Mesothelial cell of epicardium (in vitro differentiated cells): ENCODE measurements around the gene NEIL1. TPM values are rescaled to one million over a fixed set of nuclear protein-coding genes. Genes with fewer than 3 reads are reported as not detected.
"Not testable (repeated sequence)": the region's sequence is repeated elsewhere in the genome, so short reads cannot be mapped to it uniquely, and the experiment has no call there.

ENCODE experiments used
- DNase-seq, 2 experiments: peaks; one replicate each; pipeline ENCODE4 v3.0.0; 2021; ENCODE audit warnings: low spot score in 2 of 2; ENCODE audit not compliant: unreplicated experiment in 2 of 2
- H3K27ac Mint-ChIP-seq: 2 replicates; pipeline ENCODE4 v1.8.0; 2021; ENCODE audit warnings: mixed read lengths
- H3K27me3 Mint-ChIP-seq: 2 replicates; pipeline ENCODE4 v1.8.0; 2021; ENCODE audit warnings: low read depth, mixed read lengths
- H3K36me3 Mint-ChIP-seq: 2 replicates; pipeline ENCODE4 v1.8.0; 2021; ENCODE audit warnings: mixed read lengths
- H3K4me1 Mint-ChIP-seq: 2 replicates; pipeline ENCODE4 v1.8.0; 2021; ENCODE audit warnings: mixed read lengths
- H3K4me3 Mint-ChIP-seq: 2 replicates; pipeline ENCODE4 v1.8.0; 2021; ENCODE audit warnings: mild to moderate bottlenecking, moderate library complexity, mixed read lengths
- H3K9me3 Mint-ChIP-seq: 2 replicates; pipeline ENCODE4 v1.8.0; 2021; ENCODE audit warnings: mixed read lengths
- total RNA-seq: library from RNA; stranded (reverse); gene quantifications from 3 replicates; pipeline ENCODE4 v1.2.1, GENCODE V29; 2021
- TF ChIP-seq, protein P1 (sequence below): fragments of 200-600 bp; sonication (generic); IDR thresholded peaks from one replicate; pipeline ENCODE4 v1.5.0; 2021; ENCODE audit warnings: antibody characterized with exemption; ENCODE audit not compliant: unreplicated experiment

Gene NEIL1
- total RNA-seq, 1 donor from 2014 or later, result 67.9 TPM

DNA sequence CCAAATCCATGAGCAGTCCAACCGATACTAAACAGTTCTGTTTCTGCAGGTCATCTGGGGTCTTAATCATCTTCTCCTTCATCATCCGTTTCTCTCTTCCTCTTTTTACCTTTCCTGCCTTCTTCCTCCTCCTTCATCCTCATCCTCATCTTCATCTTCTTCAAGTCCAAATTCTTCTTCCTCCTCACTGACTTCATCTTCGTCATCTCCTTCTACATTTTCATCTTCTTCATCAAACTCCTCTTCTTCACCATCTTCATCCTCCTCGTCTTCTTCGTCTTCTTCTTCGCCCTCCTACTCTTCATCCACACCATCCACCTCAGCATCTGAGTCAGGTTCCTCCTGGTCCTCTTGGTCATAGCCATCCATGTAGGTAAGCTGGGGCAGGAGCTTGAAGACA, 25.1 kb upstream of the NEIL1 start:
- DNase-seq, result no peak
- H3K27ac Mint-ChIP-seq, result no peak overlapping the region
- no peaks in the 10 kb centered on the region for H3K36me3 Mint-ChIP-seq
- H3K4me1 Mint-ChIP-seq, result no peaks in the 10 kb centered on the region
- no peaks in the 10 kb centered on the region for H3K9me3 Mint-ChIP-seq
- peaks cover 38% of the 10 kb centered on the region for H3K27me3 Mint-ChIP-seq
- TF ChIP-seq, protein P1, sequence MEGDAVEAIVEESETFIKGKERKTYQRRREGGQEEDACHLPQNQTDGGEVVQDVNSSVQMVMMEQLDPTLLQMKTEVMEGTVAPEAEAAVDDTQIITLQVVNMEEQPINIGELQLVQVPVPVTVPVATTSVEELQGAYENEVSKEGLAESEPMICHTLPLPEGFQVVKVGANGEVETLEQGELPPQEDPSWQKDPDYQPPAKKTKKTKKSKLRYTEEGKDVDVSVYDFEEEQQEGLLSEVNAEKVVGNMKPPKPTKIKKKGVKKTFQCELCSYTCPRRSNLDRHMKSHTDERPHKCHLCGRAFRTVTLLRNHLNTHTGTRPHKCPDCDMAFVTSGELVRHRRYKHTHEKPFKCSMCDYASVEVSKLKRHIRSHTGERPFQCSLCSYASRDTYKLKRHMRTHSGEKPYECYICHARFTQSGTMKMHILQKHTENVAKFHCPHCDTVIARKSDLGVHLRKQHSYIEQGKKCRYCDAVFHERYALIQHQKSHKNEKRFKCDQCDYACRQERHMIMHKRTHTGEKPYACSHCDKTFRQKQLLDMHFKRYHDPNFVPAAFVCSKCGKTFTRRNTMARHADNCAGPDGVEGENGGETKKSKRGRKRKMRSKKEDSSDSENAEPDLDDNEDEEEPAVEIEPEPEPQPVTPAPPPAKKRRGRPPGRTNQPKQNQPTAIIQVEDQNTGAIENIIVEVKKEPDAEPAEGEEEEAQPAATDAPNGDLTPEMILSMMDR, result no peak
- no peak overlapping the region for H3K4me3 Mint-ChIP-seq

DNA sequence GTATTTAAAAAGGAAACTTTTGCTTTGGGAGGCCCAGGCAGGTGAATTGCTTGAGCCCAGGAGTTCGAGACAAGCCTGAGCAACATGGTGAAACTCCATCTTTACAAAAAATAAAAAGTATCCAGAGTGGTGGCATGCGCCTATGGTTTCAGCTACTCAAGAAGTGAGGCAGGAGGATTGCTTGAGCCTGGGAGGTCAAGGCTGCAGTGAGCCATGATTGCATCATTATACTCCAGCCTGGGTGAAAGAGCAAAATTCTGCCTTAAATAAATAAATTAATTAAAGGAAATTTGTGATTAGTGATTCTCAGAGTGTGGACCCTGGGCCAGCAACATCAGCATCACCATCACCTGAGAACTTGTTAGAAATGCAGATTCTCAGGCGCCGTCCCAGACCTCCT, 20.9 kb upstream of the NEIL1 start:
- Mint-ChIP-seq H3K4me1 (no peaks in the 10 kb centered on the region), H3K27me3 (peaks cover 18% of the 10 kb centered on the region), H3K36me3 (no peaks in the 10 kb centered on the region), H3K9me3 (no peaks in the 10 kb centered on the region), H3K27ac (no peak overlapping the region), H3K4me3 (no peak overlapping the region)
- DNase-seq, result no peak
- TF ChIP-seq, protein P1, result no peak

DNA sequence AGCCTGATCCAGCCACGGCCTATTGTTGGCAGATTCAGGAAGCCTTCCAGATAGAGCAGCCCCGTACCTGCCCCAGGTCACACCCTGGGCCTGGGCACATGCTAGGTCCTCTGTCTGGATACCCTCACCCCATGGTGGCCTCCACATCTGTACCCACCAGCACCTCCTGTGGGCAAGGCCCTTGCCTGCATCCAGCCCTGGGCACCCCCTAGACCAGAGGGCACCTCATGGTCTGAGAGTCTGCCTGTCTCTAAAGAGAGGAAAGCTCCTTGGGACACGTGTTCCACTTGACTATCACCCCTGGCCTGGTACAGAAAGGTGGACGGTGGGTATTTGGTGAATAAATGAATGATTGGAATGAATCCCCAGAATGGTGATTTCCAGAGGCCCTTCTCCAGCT, 19.8 kb upstream of the NEIL1 start:
- H3K27ac Mint-ChIP-seq, result no peak overlapping the region
- H3K4me3 Mint-ChIP-seq, result no peak overlapping the region
- H3K4me1 Mint-ChIP-seq, result no peaks in the 10 kb centered on the region
- no peaks in the 10 kb centered on the region for H3K36me3 Mint-ChIP-seq
- no peak for DNase-seq
- no peaks in the 10 kb centered on the region for H3K9me3 Mint-ChIP-seq
- TF ChIP-seq, protein P1, result no peak
- peaks cover 15% of the 10 kb centered on the region for H3K27me3 Mint-ChIP-seq

DNA sequence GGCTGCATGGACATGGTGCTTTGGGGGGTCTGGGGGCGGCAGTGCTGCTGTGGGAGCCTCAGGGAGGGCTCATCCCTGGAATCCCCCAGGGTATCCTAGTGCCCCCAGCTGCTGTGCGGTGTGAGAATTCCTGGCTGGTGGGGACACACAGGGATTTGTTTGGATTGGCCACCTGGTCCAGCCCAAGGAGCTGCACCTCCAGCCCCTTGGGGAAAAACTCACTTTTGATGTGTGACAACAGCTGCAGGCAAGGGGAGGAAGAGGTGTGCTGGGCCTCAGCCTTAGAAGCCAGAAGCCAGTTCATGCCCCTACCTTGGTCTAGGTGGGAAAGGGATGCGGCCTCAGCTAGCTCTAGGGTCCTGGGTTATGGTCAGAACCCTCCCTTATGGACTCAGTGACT, 19.3 kb upstream of the NEIL1 start:
- H3K4me3 Mint-ChIP-seq, result no peak overlapping the region
- TF ChIP-seq, protein P1, result no peak
- peaks cover 15% of the 10 kb centered on the region for H3K27me3 Mint-ChIP-seq
- no peaks in the 10 kb centered on the region for H3K36me3 Mint-ChIP-seq
- no peaks in the 10 kb centered on the region for H3K9me3 Mint-ChIP-seq
- no peak for DNase-seq
- no peak overlapping the region for H3K27ac Mint-ChIP-seq
- no peaks in the 10 kb centered on the region for H3K4me1 Mint-ChIP-seq

DNA sequence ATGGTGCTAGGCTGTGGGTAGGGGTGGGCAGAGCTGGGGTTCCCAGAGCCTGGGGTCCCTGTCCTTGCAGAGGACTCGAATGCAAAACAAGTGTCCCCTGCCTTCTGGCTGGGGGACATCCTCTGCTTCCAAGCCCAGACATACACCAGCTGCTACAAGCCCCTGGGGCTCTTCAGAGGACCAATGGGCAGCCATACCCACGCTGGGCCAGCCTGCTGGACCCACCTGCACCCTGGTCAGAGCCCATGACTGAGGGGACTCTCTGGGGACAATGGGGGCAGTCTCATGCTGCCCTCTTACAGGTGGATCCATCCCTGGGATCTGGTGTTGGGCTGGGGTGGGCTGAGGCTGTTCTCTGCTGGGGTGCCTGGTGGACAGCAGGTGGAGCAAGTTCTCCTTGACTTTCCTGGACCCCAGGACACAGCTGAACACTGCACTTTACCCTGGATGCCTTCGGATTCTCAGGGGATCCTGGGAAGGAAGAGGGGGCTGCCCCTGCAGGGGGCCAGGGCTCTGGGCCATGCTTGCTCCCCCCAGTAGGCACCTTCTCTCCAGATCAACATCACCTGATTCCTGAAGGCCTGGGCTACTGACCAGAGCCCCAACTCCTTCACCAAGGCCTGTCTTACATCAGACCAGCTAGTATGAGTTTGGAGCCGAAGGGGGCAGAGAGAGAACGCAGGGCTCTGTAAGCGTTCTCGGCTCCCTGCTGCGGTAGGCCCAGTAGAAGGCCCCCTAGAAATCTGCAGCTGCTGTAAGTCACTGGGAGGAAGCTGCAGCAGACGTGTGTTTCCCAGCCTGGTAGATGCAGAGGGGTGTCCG, 18.1 kb upstream of the NEIL1 start:
- Mint-ChIP-seq H3K4me3 (no peak overlapping the region), H3K9me3 (no peaks in the 10 kb centered on the region), H3K27ac (no peak overlapping the region), H3K36me3 (no peaks in the 10 kb centered on the region), H3K4me1 (no peaks in the 10 kb centered on the region), H3K27me3 (peaks cover 8% of the 10 kb centered on the region)
- TF ChIP-seq, protein P1, result no peak
- no peak for DNase-seq

DNA sequence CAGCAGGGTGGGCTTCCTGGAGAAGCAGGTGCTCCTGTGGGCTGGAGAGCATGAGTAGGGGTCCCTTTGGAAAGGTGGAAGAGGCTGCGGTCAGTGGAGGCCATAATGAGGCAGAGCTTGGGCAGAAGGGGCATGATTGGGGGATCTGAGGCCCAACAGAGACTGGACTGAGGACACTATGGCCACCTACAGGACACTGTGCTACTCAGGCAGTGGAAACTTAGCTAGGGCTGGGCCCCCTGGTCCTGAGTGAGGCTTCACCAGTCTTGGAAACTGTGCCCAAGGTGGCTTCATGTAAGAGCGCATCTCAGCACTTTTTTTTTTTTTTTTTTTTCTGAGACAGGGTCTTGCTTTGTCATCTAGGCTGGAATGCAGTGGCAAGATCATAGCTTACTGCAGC, 17.3 kb upstream of the NEIL1 start:
- no peaks in the 10 kb centered on the region for H3K9me3 Mint-ChIP-seq
- H3K27ac Mint-ChIP-seq, result no peak overlapping the region
- TF ChIP-seq, protein P1, result no peak
- no peak overlapping the region for H3K4me3 Mint-ChIP-seq
- H3K4me1 Mint-ChIP-seq, result no peaks in the 10 kb centered on the region
- peaks cover 5% of the 10 kb centered on the region for H3K27me3 Mint-ChIP-seq
- no peaks in the 10 kb centered on the region for H3K36me3 Mint-ChIP-seq
- no peak for DNase-seq

DNA sequence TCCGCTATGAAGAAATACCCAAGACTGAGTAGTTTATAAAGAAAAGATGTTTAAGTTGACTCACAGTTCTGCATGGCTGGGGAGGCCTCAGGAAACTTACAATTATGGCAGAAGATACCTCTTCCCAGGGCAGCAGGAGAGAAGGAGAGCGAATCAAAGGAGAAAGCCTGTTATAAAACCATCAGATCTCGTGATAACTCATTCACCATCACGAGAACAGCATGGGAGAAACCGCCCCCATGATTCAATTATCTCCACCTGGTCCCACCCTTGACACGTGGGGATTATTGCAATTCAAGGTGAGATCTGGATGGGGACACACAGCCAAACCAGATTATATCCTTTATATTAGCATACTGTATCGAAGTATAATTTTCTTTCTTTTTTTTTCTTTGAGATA, 14.7 kb upstream of the NEIL1 start:
- not testable (repeated sequence) for H3K27ac Mint-ChIP-seq, H3K9me3 Mint-ChIP-seq, H3K4me3 Mint-ChIP-seq

DNA sequence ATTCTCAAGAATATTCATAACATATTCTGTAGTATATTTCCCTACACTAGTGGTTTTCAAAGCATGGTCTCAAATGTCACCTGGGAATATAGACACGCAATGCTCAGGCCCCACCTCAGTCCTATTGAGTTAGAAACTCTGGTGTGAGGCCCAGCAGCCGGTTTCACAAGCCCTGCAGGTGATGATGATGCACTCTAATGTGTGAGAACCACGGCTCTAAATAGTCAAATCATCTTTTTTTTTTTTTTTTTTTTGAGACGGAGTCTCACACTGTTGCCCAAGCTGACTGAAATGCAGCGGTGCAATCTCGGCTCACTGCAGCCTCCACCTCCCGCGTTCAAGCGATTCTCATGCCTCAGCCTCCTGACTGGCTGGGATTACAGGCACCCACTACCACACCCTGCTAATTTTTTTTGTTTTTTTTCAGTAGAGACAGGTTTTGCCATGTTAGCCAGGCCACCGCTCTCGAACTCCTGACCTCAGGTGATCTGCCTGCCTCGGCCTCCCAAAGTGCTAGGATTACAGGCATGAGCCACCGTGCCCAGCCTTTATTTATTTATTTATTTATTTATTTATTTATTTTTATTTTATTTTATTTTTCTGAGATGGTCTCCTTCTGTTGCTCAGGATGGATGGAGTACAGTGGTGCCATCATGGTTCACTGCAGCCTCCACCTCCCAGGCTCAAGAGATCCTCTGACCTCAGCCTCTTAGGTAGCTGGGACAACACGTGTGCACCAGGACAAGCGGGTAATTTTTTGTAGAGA, 13.0 kb upstream of the NEIL1 start:
- not testable (repeated sequence) for H3K9me3 Mint-ChIP-seq, H3K27ac Mint-ChIP-seq, H3K27me3 Mint-ChIP-seq, DNase-seq, H3K36me3 Mint-ChIP-seq, H3K4me3 Mint-ChIP-seq
- H3K4me1 Mint-ChIP-seq, result peaks cover 17% of the 10 kb centered on the region

More for the DNA sequence above, 14.7 kb upstream of the NEIL1 start:
- DNase-seq, H3K36me3 Mint-ChIP-seq, H3K27me3 Mint-ChIP-seq: not testable (repeated sequence)
- peaks cover 17% of the 10 kb centered on the region for H3K4me1 Mint-ChIP-seq
